Measurements from ENCODE around the gene IL24. TPM values are rescaled to one million over a fixed set of nuclear protein-coding genes. Genes with fewer than 3 reads are reported as not detected.

Gene IL24
- total RNA-seq, 1 donor from 2014 or later: not detected

GRCh38 chr1:206952171-206952570 lies 54.9 kb downstream of the IL24 start:
- Mint-ChIP-seq H3K27me3 (no peaks in the 10 kb centered on the region), H3K4me3 (ENCODE audit: low read depth) (no peak overlapping the region), H3K9me3 (ENCODE audit: low read depth) (peaks cover 5% of the 10 kb centered on the region), H3K4me1 (ENCODE audit: low read depth) (peaks cover 45% of the 10 kb centered on the region), H3K27ac (peak overlapping the region; percentile 88), H3K36me3 (ENCODE audit: insufficient read depth) (no peaks in the 10 kb centered on the region)
- TF ChIP-seq CTCF (IDR thresholded peaks at IDR 0.05; ENCODE audit: unreplicated experiment): no peak
- no peak for DNase-seq (ENCODE audit: low spot score, unreplicated experiment)

- H3K4me1 Mint-ChIP-seq (ENCODE audit: low read depth): peaks cover 45% of the 10 kb centered on the region
- H3K36me3 Mint-ChIP-seq (ENCODE audit: insufficient read depth): no peaks in the 10 kb centered on the region
- no peak overlapping the region for H3K27ac Mint-ChIP-seq
- TF ChIP-seq CTCF (IDR thresholded peaks at IDR 0.05; ENCODE audit: unreplicated experiment): no peak
- H3K27me3 Mint-ChIP-seq: no peaks in the 10 kb centered on the region
- peaks cover 5% of the 10 kb centered on the region for H3K9me3 Mint-ChIP-seq (ENCODE audit: low read depth)
- DNase-seq (ENCODE audit: low spot score, unreplicated experiment): no peak
- H3K4me3 Mint-ChIP-seq (ENCODE audit: low read depth): no peak overlapping the region
Observed at GRCh38 chr1:206953126-206953525, 55.9 kb downstream of the IL24 start.

DNA sequence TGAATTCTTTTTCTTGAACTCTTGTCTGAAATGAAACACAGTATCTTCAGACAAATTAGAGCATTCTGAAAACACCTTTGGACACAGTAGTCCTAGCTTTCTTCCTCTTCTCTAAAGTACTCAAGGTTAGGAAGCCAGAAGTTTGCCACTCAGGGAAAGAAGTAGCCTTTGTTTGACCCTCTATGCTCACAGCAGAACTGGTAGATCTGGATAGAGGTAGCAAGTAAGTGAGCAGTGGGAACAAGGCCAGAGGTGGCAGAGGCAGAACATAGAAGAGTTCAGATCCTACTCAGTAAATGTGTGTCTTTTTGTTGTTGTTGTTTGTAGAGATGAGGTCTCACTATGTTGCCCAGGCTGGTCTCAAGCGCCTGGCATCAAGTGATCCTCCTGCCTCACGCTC lies 56.4 kb downstream of the IL24 start:
- no peak for TF ChIP-seq CTCF (IDR thresholded peaks at IDR 0.05; ENCODE audit: unreplicated experiment)
- DNase-seq (ENCODE audit: low spot score, unreplicated experiment): no peak
- H3K27ac Mint-ChIP-seq: peak overlapping the region; percentile 15
- peaks cover 5% of the 10 kb centered on the region for H3K9me3 Mint-ChIP-seq (ENCODE audit: low read depth)
- no peak overlapping the region for H3K4me3 Mint-ChIP-seq (ENCODE audit: low read depth)
- H3K4me1 Mint-ChIP-seq (ENCODE audit: low read depth): peaks cover 45% of the 10 kb centered on the region
- H3K36me3 Mint-ChIP-seq (ENCODE audit: insufficient read depth): no peaks in the 10 kb centered on the region
- H3K27me3 Mint-ChIP-seq: no peaks in the 10 kb centered on the region

Other genes starting within 250 kb of the IL24 start
- gene MAPKAPK2, start 212.5 kb upstream of the IL24 start, total RNA-seq: 60.8 and 64.9 TPM in 2 replicates
- gene IL19, start 126.7 kb upstream of the IL24 start, total RNA-seq: not detected in 2 replicates
- not detected in 2 replicates for gene IL10, start 124.9 kb upstream of the IL24 start, total RNA-seq
- gene IL20, start 31.8 kb upstream of the IL24 start, total RNA-seq: not detected in 2 replicates
- not detected in 2 replicates for gene FCMR, start 24.5 kb downstream of the IL24 start, total RNA-seq
- not detected in 2 replicates for gene PIGR, start 49.0 kb downstream of the IL24 start, total RNA-seq
- gene FCAMR, start 73.0 kb downstream of the IL24 start, total RNA-seq: not detected in 2 replicates
- 31.3 and 31.9 TPM in 2 replicates for gene C1orf116, start 135.3 kb downstream of the IL24 start, total RNA-seq
- gene YOD1, start 153.8 kb downstream of the IL24 start, total RNA-seq: 8.7 and 8.8 TPM in 2 replicates
- gene PFKFB2, start 155.8 kb downstream of the IL24 start, total RNA-seq: 9.6 and 10.6 TPM in 2 replicates
- not detected in 2 replicates for gene C4BPB, start 191.4 kb downstream of the IL24 start, total RNA-seq
- gene C4BPA, start 206.8 kb downstream of the IL24 start, total RNA-seq: not detected in 2 replicates